Esophagus muscularis mucosa (tissue), 4 donors: ENCODE data around the gene SOCS3. TPM values are rescaled to one million over a fixed set of nuclear protein-coding genes. Genes with fewer than 3 reads are reported as not detected.

Experiments used
- DNase-seq: peaks from one replicate; pipeline ENCODE4 v3.0.0-alpha.2; 2017; ENCODE audit errors: extremely low spot score
- H3K27ac ChIP-seq, 4 donors: fragments of 200-600 bp; sonication (generic); replicated peaks in 1 of 4; 1 replicate in 3 of 4; 2 replicates in 1 of 4; pipeline ENCODE4 v1.5.1; 2016 to 2019; ENCODE audit warnings: mild to moderate bottlenecking in 1 of 4
- H3K27me3 ChIP-seq, 4 donors: fragments of 200-600 bp; sonication (generic); one replicate each; pipeline versions ENCODE4 v1.5.1 to v1.6.0; 2016 to 2019
- H3K36me3 ChIP-seq, 4 donors: fragments of 200-600 bp; sonication (generic); one replicate each; pipeline ENCODE4 v1.5.1; 2016 to 2019
- H3K4me1 ChIP-seq, 4 donors: fragments of 200-600 bp; sonication (generic); one replicate each; pipeline ENCODE4 v1.5.1; 2016 to 2019
- H3K4me3 ChIP-seq, 4 donors: fragments of 200-600 bp; sonication (generic); 1 replicate in 2 of 4; 2 replicates in 2 of 4; pipeline ENCODE4 v1.5.1; 2016 to 2019; ENCODE audit warnings: mild to moderate bottlenecking in 4 of 4, moderate library complexity in 1 of 4
- H3K9me3 ChIP-seq, 4 donors: fragments of 200-600 bp; sonication (generic); 1 replicate in 3 of 4; 2 replicates in 1 of 4; pipeline ENCODE4 v1.5.1; 2016 to 2019
- EP300 ChIP-seq: sonication (generic); formaldehyde crosslinking; IDR thresholded peaks from one replicate; pipeline ENCODE4 v1.6.1; 2017; ENCODE audit warnings: antibody characterized with exemption
- POLR2A ChIP-seq: fragments of 450-650 bp; IDR thresholded peaks from one replicate; pipeline ENCODE4 v1.6.1; 2017; ENCODE audit warnings: antibody characterized with exemption, moderate library complexity, mild to moderate bottlenecking, low read depth
- POLR2AphosphoS5 ChIP-seq, 2 donors: sonication (generic); formaldehyde crosslinking; IDR thresholded peaks; one replicate each; pipeline ENCODE4 v1.6.1; 2017; ENCODE audit warnings: antibody characterized with exemption in 2 of 2
- WGBS: methylation state at CpG from one replicate; pipeline ENCODE4 v1.1.5; 2018; 5-methylcytosine and 5-hydroxymethylcytosine counted together
- intact Hi-C: fragments of 100-400 bp; cut with DNase I; formaldehyde crosslinking; loops from one replicate; pipeline ENCODE4 v1.15.1; 2023
- total RNA-seq, 4 donors: library from RNA; depleted of rRNA; stranded (reverse); fragments of >200 nt; gene quantifications; one replicate each; pipeline versions ENCODE4 v1.1.0 to v1.2.1, GENCODE V29; 2016
- TF ChIP-seq, protein P1 (sequence below), 3 experiments: fragments of 200-600 bp in 2 of 3; fragments of 450-650 bp in 1 of 3; sonication (generic) in 2 of 3; IDR thresholded peaks; one replicate each; pipeline ENCODE4 v1.5.1; 2017 to 2019; ENCODE audit warnings: antibody characterized with exemption in 3 of 3, mild to moderate bottlenecking in 2 of 3, moderate library complexity in 1 of 3

Gene SOCS3
- total RNA-seq, 4 donors from 2014 or later, result 12.5 to 1,139 (median 39.3) TPM

- intact Hi-C loops, result no loop called here
- 95% methylated on average over 5 of the region's 5 CpGs for WGBS
- H3K27me3 ChIP-seq, result no peaks in the 10 kb centered on the region
- H3K9me3 ChIP-seq, result no peaks in the 10 kb centered on the region
- no peak for DNase-seq
- no peak overlapping the region for H3K4me3 ChIP-seq
- peaks cover 36 to 57% (median 45%) of the 10 kb centered on the region in 4 donors for H3K4me1 ChIP-seq
- no peak overlapping the region for H3K27ac ChIP-seq
- TF ChIP-seq POLR2A (no peak), EP300 (no peak)
- TF ChIP-seq, protein P1, sequence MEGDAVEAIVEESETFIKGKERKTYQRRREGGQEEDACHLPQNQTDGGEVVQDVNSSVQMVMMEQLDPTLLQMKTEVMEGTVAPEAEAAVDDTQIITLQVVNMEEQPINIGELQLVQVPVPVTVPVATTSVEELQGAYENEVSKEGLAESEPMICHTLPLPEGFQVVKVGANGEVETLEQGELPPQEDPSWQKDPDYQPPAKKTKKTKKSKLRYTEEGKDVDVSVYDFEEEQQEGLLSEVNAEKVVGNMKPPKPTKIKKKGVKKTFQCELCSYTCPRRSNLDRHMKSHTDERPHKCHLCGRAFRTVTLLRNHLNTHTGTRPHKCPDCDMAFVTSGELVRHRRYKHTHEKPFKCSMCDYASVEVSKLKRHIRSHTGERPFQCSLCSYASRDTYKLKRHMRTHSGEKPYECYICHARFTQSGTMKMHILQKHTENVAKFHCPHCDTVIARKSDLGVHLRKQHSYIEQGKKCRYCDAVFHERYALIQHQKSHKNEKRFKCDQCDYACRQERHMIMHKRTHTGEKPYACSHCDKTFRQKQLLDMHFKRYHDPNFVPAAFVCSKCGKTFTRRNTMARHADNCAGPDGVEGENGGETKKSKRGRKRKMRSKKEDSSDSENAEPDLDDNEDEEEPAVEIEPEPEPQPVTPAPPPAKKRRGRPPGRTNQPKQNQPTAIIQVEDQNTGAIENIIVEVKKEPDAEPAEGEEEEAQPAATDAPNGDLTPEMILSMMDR (IDR thresholded peaks at IDR 0.05), result no peak
- peaks cover 0 to 21% (median 15%) of the 10 kb centered on the region in 4 donors for H3K36me3 ChIP-seq
Measured at GRCh38 chr17:78362232-78362631, 2.4 kb upstream of the SOCS3 start.

- peak overlapping the region in 1 of 4 donors; percentile 92 for H3K4me3 ChIP-seq
- peaks cover 44 to 61% (median 49%) of the 10 kb centered on the region in 4 donors for H3K4me1 ChIP-seq
- no peaks in the 10 kb centered on the region for H3K9me3 ChIP-seq
- no peaks in the 10 kb centered on the region for H3K27me3 ChIP-seq
- peak overlapping the region; percentile 95 to 99 (median 98) for H3K27ac ChIP-seq
- H3K36me3 ChIP-seq, result peaks cover 0 to 28% (median 19%) of the 10 kb centered on the region in 4 donors
- WGBS, result 67% methylated on average over 4 of the region's 12 CpGs
- TF ChIP-seq POLR2AphosphoS5 (IDR thresholded peaks at IDR 0.05), result no peak
- no peak for DNase-seq
- intact Hi-C loops, result loop anchor here (1.0 kb wide), 1 partner anchor 61 kb away; no protein-coding TSS in a partner anchor
Measured at GRCh38 chr17:78361225-78361701, 1.4 kb upstream of the SOCS3 start.

- Histone ChIP-seq H3K36me3 (peaks cover 0 to 34% (median 22%) of the 10 kb centered on the region in 4 donors), H3K4me3 (peak overlapping the region; percentile 92 to 98 (median 95)), H3K27ac (peak overlapping the region; percentile 95 to 99 (median 98)), H3K9me3 (no peaks in the 10 kb centered on the region), H3K4me1 (peaks cover 45 to 61% (median 49%) of the 10 kb centered on the region in 4 donors), H3K27me3 (no peaks in the 10 kb centered on the region)
- intact Hi-C loops, result loop anchor here (1.0 kb wide), 2 partner anchors 62 to 71 kb away; no protein-coding TSS in a partner anchor
- WGBS, result 11% methylated on average over 12 of the region's 49 CpGs
- TF ChIP-seq, protein P1 (IDR thresholded peaks at IDR 0.05), result peak; percentile 86 to 98 (median 87)
- TF ChIP-seq POLR2A (no peak), POLR2AphosphoS5 (IDR thresholded peaks at IDR 0.05) (peak; percentile 63 to 72), EP300 (no peak)
- peak; percentile 98 for DNase-seq
Measured at GRCh38 chr17:78360371-78361224, 721 bp upstream of the SOCS3 start.

- intact Hi-C loops, result loop anchor here (5.0 kb wide), 1 partner anchor 187 kb away; no protein-coding TSS in a partner anchor
- Histone ChIP-seq H3K9me3 (no peaks in the 10 kb centered on the region), H3K27ac (peak overlapping the region; percentile 95 to 99 (median 98)), H3K4me1 (peaks cover 44 to 65% (median 55%) of the 10 kb centered on the region in 4 donors), H3K4me3 (peak overlapping the region; percentile 92 to 98 (median 95)), H3K36me3 (peaks cover 0 to 41% (median 22%) of the 10 kb centered on the region in 4 donors), H3K27me3 (no peaks in the 10 kb centered on the region)
- no peak for DNase-seq
- TF ChIP-seq EP300, result peak; percentile 60
- no peak for TF ChIP-seq POLR2A
- under 1% methylated on average over 21 of the region's 70 CpGs for WGBS
Measured at GRCh38 chr17:78359321-78359996, 418 bp downstream of the SOCS3 start.

- H3K27me3 ChIP-seq, result no peaks in the 10 kb centered on the region
- H3K27ac ChIP-seq, result peak overlapping the region; percentile 95 to 99 (median 98)
- peaks cover 0 to 41% (median 22%) of the 10 kb centered on the region in 4 donors for H3K36me3 ChIP-seq
- H3K4me1 ChIP-seq, result peaks cover 48 to 72% (median 62%) of the 10 kb centered on the region in 4 donors
- H3K4me3 ChIP-seq, result peak overlapping the region; percentile 92 to 98 (median 95)
- intact Hi-C loops, result loop anchor here (5.0 kb wide), 1 partner anchor 186 kb away; no protein-coding TSS in a partner anchor
- H3K9me3 ChIP-seq, result no peaks in the 10 kb centered on the region
- TF ChIP-seq POLR2A, result no peak
- peak; percentile 4 to 17 for TF ChIP-seq POLR2AphosphoS5 (IDR thresholded peaks at IDR 0.05)
- whole genome bisulfite sequencing, result 23% methylated on average over 27 of the region's 72 CpGs
- no peak for DNase-seq
Measured at GRCh38 chr17:78358538-78359320, 1.1 kb downstream of the SOCS3 start.
